SU-DHL-6 (cell line): ENCODE data around the gene SLC25A42.

Experiments
- H2AFZ ChIP-seq: fragments of 200-600 bp; sonication (generic); 2 replicates; pipeline ENCODE4 v1.6.1; 2014; ENCODE audit warnings: low read depth, mild to moderate bottlenecking, moderate library complexity, mixed read lengths, antibody characterized with exemption, low read length; ENCODE audit not compliant: severe bottlenecking
- H3F3A ChIP-seq: fragments of 200-600 bp; shearing (Covaris generic); 2 replicates; pipeline ENCODE4 v1.6.0; 2016; ENCODE audit warnings: antibody characterized with exemption, mild to moderate bottlenecking; ENCODE audit not compliant: insufficient read depth
- H3K27ac ChIP-seq: fragments of 200-600 bp; sonication (generic); 2 replicates; pipeline ENCODE4 v1.5.1; 2016; ENCODE audit warnings: low read depth, mild to moderate bottlenecking, low read length, moderate library complexity, mixed read lengths
- H3K27me3 ChIP-seq: fragments of 200-600 bp; sonication (generic), shearing (Covaris generic); 2 replicates; pipeline ENCODE4 v1.6.0; 2014; ENCODE audit warnings: mild to moderate bottlenecking, low read length
- H3K36me3 ChIP-seq: fragments of 200-600 bp; sonication (generic); 2 replicates; pipeline ENCODE4 v1.6.1; 2014; ENCODE audit warnings: mild to moderate bottlenecking, low read length, mixed read lengths
- H3K4me2 ChIP-seq: fragments of 300-600, 200-600 bp; shearing (Covaris generic), sonication (generic); 2 replicates; pipeline ENCODE4 v1.6.0; 2014; ENCODE audit warnings: low read length, low read depth, mild to moderate bottlenecking; ENCODE audit not compliant: poor library complexity, severe bottlenecking
- H3K4me3 ChIP-seq: fragments of 200-600 bp; sonication (generic); 2 replicates; pipeline ENCODE4 v1.5.1; 2014; ENCODE audit warnings: antibody characterized with exemption, low read length, mild to moderate bottlenecking, mixed read lengths; ENCODE audit not compliant: insufficient read depth, poor library complexity, severe bottlenecking
- H3K79me2 ChIP-seq: fragments of 200-600 bp; sonication (generic); 2 replicates; pipeline ENCODE4 v1.6.1; 2014; ENCODE audit warnings: mild to moderate bottlenecking, low read length, moderate library complexity; ENCODE audit not compliant: insufficient read depth
- H3K9ac ChIP-seq: fragments of 200-600 bp; sonication (generic); 2 replicates; pipeline ENCODE4 v1.7.0; 2014; ENCODE audit warnings: mild to moderate bottlenecking, low read length
- H3K9me2 ChIP-seq: fragments of 200-600 bp; sonication (generic); replicated peaks from 2 replicates; pipeline ENCODE4 v1.6.1; 2014; ENCODE audit warnings: low read length; ENCODE audit not compliant: insufficient read depth
- H3K9me3 ChIP-seq: fragments of 200-600 bp; sonication (generic); 2 replicates; pipeline ENCODE4 v1.6.1; 2014; ENCODE audit warnings: low read length, mixed read lengths; ENCODE audit not compliant: insufficient read depth
- H4K20me1 ChIP-seq: fragments of 200-600 bp; sonication (generic); 2 replicates; pipeline ENCODE4 v1.6.1; 2014; ENCODE audit warnings: low read depth, mild to moderate bottlenecking, antibody characterized with exemption, low read length, moderate library complexity, mixed read lengths
- EZH2phosphoT487 ChIP-seq: fragments of 200-600 bp; sonication (generic), shearing (Covaris generic); conservative IDR thresholded peaks from 2 replicates; pipeline ENCODE4 v1.6.1; 2018; ENCODE audit warnings: mild to moderate bottlenecking, antibody characterized with exemption, low read length, moderate library complexity, mixed read lengths
- TF ChIP-seq, protein P1 (sequence below): fragments of 200-600 bp; sonication (generic); IDR thresholded peaks from one replicate; pipeline ENCODE4 v1.5.1; 2017; ENCODE audit warnings: antibody characterized with exemption, mild to moderate bottlenecking, low read length, moderate library complexity; ENCODE audit not compliant: insufficient read depth, poor library complexity, severe bottlenecking

SLC25A42 gene

DNA sequence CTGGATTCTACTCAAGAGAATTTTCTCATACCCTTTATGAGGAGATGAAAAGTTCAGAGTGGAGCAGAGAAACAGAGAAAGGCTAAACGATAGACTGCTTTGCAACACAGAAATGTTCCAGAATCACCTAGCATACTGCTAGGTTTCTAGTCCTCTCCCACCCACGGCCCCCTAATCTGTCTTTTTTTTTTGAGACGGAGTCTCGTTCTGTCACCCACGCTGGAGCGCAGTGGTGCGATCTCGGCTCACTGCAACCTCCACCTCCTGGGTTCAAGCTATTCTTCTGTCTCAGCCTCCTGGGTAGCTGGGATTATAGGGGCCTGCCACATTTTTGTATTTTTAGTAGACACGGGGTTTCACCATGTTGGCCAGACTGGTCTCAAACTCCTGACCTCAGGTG, 35.3 kb upstream of the SLC25A42 start:
- Histone ChIP-seq H4K20me1 (0 out of 2 replicates have a peak, but pooled peaks cover 12% of the 10 kb centered on the region), H3K9ac (no peak overlapping the region)

GRCh38 chr19:19031891-19032290, 31.9 kb upstream of the SLC25A42 start:
- no peak overlapping the region for H3K27ac ChIP-seq

More for the DNA sequence above, 35.3 kb upstream of the SLC25A42 start:
- H3F3A ChIP-seq, result no peaks in the 10 kb centered on the region
- H3K36me3 ChIP-seq, result peaks cover 22% of the 10 kb centered on the region; the same call in 1 of the 2 replicates
- H3K9me3 ChIP-seq, result no peaks in the 10 kb centered on the region
- no peak overlapping the region for H3K4me3 ChIP-seq
- TF ChIP-seq, protein P1, sequence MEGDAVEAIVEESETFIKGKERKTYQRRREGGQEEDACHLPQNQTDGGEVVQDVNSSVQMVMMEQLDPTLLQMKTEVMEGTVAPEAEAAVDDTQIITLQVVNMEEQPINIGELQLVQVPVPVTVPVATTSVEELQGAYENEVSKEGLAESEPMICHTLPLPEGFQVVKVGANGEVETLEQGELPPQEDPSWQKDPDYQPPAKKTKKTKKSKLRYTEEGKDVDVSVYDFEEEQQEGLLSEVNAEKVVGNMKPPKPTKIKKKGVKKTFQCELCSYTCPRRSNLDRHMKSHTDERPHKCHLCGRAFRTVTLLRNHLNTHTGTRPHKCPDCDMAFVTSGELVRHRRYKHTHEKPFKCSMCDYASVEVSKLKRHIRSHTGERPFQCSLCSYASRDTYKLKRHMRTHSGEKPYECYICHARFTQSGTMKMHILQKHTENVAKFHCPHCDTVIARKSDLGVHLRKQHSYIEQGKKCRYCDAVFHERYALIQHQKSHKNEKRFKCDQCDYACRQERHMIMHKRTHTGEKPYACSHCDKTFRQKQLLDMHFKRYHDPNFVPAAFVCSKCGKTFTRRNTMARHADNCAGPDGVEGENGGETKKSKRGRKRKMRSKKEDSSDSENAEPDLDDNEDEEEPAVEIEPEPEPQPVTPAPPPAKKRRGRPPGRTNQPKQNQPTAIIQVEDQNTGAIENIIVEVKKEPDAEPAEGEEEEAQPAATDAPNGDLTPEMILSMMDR, result no peak
- H3K4me2 ChIP-seq, result no peak overlapping the region
- no peaks in the 10 kb centered on the region for H3K27me3 ChIP-seq
- H3K79me2 ChIP-seq, result peaks cover 83% of the 10 kb centered on the region
- H2AFZ ChIP-seq, result no peak overlapping the region
- H3K27ac ChIP-seq, result no peak overlapping the region
- no peaks in the 10 kb centered on the region for H3K9me2 ChIP-seq

DNA sequence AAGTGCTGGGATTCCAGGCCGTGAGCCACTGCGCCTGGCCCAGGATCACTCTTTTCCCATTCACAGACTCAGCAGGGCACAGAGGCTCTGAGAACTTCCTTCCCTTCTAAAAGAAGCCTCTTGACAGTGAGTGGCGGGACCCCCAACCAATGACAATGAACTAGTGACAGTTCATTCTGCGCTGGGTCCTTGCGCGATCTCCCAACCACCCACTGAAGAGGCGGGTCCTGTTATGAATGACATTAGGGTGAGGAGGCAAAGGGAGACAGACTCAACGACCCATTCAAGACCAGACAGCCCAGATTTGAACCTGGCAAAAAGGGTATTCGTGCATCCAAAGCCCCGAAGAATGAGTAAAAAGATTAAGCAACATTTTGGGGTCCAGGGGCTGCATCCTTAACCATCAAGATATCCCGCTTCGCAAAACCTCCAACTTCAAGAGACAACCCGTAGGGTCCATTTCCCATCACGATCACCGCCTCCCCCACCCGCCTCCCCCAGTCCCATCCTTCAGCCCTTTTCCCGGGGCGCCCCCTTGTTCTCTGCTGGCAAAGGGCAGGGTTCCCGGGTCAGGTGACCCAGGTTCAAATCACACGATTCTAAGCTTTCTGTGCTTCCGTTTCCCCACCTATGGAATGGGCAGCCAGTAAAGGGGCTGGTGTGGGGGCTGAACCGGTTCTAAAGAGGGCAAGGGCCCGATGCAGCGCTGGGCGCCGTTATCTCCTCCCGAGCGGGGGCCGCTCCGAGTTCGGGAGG, 31.2 kb upstream of the SLC25A42 start:
- Histone ChIP-seq H3K36me3 (peaks cover 9% of the 10 kb centered on the region), H3K79me2 (peaks cover 81% of the 10 kb centered on the region), H3K9ac (peak overlapping the region; percentile 81), H2AFZ (no peak overlapping the region), H4K20me1 (no peaks in the 10 kb centered on the region), H3K27me3 (no peaks in the 10 kb centered on the region), H3K4me3 (peak overlapping the region; percentile 62), H3K9me3 (no peaks in the 10 kb centered on the region), H3K4me2 (peak overlapping the region; percentile 76), H3K9me2 (no peaks in the 10 kb centered on the region), H3K27ac (peak overlapping the region; percentile 81), H3F3A (no peaks in the 10 kb centered on the region)
- TF ChIP-seq EZH2phosphoT487, result no peak
- TF ChIP-seq, protein P1, result no peak

More at GRCh38 chr19:19031891-19032290, 31.9 kb upstream of the SLC25A42 start:
- H3K4me2 ChIP-seq, result peak overlapping the region; percentile 76
- H3F3A ChIP-seq, result no peaks in the 10 kb centered on the region
- H3K79me2 ChIP-seq, result peaks cover 79% of the 10 kb centered on the region
- TF ChIP-seq, protein P1, result no peak
- TF ChIP-seq EZH2phosphoT487, result no peak
- peak overlapping the region; percentile 81 for H3K9ac ChIP-seq
- no peak overlapping the region for H2AFZ ChIP-seq
- peaks cover 14% of the 10 kb centered on the region; the same call in 1 of the 2 replicates for H3K36me3 ChIP-seq
- H3K9me2 ChIP-seq, result no peaks in the 10 kb centered on the region
- H3K27me3 ChIP-seq, result no peaks in the 10 kb centered on the region
- no peaks in the 10 kb centered on the region for H3K9me3 ChIP-seq
- no peaks in the 10 kb centered on the region for H4K20me1 ChIP-seq
- H3K4me3 ChIP-seq, result peak overlapping the region; percentile 62
